Embryonic facial prominence (tissue), 1 donor: ENCODE data around the gene PEX5L.
"Not testable (repeated sequence)": the region's sequence is repeated elsewhere in the genome, so short reads cannot be mapped to it uniquely, and the experiment has no call there.

Experiments used
- DNase-seq: peaks from one replicate; pipeline ENCODE4 v3.0.0-alpha.2; 2016; ENCODE audit errors: extremely low spot score

PEX5L gene, protein sequence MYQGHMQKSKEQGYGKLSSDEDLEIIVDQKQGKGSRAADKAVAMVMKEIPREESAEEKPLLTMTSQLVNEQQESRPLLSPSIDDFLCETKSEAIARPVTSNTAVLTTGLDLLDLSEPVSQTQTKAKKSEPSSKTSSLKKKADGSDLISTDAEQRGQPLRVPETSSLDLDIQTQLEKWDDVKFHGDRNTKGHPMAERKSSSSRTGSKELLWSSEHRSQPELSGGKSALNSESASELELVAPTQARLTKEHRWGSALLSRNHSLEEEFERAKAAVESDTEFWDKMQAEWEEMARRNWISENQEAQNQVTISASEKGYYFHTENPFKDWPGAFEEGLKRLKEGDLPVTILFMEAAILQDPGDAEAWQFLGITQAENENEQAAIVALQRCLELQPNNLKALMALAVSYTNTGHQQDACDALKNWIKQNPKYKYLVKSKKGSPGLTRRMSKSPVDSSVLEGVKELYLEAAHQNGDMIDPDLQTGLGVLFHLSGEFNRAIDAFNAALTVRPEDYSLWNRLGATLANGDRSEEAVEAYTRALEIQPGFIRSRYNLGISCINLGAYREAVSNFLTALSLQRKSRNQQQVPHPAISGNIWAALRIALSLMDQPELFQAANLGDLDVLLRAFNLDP

GRCh38 chr3:180036671-180037455, at the start of gene PEX5L:
Gene PEX5L (minus strand): TSS chr3:180036937. CDS start chr3:180036599, 338 bp downstream.
- DNase-seq, result peak; percentile 51

DNA sequence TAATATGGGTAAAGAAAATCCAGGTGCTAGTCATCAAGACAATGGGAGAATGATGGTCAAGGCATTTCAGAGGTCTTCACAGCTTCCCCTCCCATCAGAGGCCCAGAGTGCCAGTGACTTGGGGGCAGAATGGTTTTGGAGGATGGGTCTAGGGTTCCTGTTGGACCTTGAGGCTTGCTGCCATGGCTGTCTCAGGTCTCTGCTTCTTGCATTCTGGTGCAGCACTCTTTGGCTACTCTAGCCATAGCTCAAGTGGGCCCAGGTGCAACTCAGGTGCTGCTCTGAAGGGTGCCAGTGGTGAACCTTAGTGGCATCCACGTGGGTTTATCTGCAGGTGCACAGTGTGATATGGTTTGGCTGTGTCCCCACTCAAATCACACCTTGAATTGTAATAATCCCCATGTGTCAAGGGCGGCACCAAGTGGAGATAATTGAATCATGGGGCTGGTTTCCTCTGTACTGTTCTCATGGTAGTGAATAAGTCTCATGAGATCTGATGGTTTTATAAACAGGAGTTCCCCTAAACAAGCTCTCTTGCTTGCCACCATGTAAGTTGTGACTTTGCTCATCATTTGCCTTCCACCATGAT, 48.5 kb upstream of the PEX5L start:
- DNase-seq, result no peak

- no peak for DNase-seq
Observed at GRCh38 chr3:180082699-180083098, 46.0 kb upstream of the PEX5L start.

DNA sequence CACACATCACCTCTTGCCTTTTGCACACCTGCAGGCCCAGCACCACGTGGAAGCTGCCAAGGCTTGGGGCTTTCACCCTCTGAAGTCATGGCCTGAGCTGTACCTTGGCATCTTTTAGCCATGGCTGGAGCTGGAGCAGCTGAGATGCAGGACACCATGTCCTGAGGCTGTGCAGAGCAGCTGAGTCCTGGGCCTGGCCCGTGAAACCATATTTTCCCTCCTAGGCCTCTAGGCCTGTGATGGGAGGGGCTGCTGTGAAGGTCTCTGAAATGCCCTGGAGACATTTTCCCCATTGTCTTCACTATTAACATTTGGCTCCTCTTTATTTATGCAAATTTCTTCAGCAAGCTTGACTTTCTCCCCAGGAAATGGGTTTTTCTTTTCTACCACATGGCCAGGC, 41.9 kb upstream of the PEX5L start:
- no peak for DNase-seq

GRCh38 chr3:180073561-180073960, 36.8 kb upstream of the PEX5L start:
- no peak for DNase-seq

DNA sequence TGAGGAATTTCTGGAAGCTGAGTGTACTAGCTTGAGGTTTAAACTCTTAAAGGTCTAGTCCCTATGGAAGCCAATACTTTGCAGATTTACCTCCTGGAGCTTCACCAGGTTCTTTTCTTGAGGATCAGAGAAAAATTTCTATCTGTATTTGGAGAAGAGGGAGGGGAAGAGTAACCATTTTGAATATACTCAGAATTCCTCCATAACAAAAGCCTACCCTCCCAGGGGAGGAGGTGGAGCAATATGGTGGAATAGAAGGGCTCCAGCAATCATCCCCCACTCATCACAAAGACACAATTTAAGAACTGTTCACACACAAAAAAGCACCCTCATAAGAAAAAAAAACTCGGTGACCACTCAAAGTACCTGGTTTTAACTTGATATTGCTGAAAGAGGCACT, 36.0 kb upstream of the PEX5L start:
- DNase-seq, result no peak

DNA sequence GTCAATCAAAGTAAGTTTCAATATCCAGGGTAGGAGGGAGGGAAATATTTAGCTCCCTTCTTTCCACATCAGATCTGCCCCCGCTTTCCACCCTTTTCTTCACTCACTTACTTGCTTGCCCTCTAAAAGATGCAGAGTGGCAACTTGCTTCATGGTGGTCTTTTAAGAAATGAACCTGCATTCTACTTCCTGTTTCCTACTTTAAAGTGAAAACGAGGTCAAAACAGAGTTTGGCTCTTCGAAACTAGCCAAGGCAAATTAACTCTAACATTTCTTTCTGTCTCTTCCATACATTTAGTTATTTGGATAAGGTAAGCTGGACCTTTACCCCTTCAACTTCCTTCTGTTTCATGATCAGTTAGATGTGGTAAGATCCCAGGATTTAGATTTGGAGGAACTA, 34.2 kb upstream of the PEX5L start:
- no peak for DNase-seq

- DNase-seq, result no peak
Observed at GRCh38 chr3:180068023-180068422, 31.3 kb upstream of the PEX5L start.

- no peak for DNase-seq
Observed at GRCh38 chr3:180066598-180066997, 29.9 kb upstream of the PEX5L start.

DNA sequence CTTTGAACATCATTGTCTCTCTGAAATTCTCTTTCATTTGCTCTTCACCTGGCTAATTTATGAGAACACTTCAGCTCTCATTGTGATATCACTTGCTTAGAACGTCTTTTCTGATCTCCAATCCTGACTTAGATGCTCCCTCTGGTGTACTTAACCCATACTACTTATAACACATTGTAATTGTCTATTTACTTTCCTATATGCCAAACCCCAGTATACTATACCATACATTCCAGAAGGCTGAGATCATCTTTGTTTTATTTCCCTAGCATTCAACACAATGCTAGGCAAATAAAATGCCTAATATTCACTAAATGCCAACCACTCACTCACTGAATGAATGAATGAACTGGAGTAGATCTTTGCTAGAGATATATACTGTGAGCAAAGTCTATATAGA, 27.0 kb upstream of the PEX5L start:
- no peak for DNase-seq

DNA sequence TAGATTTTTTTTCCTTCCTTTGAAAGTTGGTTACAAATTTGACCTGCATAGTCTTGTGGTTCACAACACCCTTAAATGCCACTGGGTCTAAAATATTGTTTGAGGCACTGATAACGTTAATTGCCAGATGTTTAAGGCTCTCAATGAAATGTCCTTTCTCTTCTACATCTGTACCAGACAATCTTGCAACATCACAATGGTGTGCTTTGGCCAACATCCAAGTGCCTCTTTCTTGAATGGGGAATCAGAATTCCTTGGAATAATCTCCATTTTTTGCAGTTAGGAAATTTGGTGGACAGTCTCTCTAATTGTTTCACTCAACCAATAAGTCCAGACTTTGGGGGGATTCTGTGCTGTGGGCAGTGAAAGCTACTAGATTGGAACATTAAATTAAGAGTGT, 26.0 kb upstream of the PEX5L start:
- no peak for DNase-seq

- no peak for DNase-seq
Observed at GRCh38 chr3:180059356-180059755, 22.6 kb upstream of the PEX5L start.

- DNase-seq, result no peak
Observed at GRCh38 chr3:180058238-180058637, 21.5 kb upstream of the PEX5L start.

GRCh38 chr3:180055656-180056055, 18.9 kb upstream of the PEX5L start:
- not testable (repeated sequence) for DNase-seq

- DNase-seq, result no peak
Observed at GRCh38 chr3:180049391-180049790, 12.7 kb upstream of the PEX5L start.

- no peak for DNase-seq
Observed at GRCh38 chr3:180048840-180049239, 12.1 kb upstream of the PEX5L start.

- DNase-seq, result no peak
Observed at GRCh38 chr3:180048103-180048502, 11.4 kb upstream of the PEX5L start.

DNA sequence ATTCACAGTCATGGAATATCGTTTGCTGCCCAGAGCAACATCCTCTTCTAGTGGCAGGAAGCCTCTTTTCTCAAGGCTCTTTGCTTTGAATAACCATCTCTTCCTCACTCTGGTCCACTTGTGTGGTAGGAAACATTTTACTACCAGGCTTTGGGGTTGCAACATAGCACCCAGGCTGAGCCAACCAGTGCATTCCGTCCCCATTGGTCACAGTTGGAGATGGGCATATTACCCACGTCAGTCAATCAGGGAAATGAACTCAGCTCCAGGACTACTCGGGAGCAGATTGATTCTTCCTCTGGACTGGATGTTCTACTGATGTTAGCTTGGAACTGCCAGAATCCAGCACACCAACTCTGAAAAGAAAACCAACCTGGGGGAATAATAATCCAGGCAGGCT, 4.2 kb upstream of the PEX5L start:
- no peak for DNase-seq

- no peak for DNase-seq
Observed at GRCh38 chr3:180036092-180036670, 556 bp downstream of the PEX5L start.

DNA sequence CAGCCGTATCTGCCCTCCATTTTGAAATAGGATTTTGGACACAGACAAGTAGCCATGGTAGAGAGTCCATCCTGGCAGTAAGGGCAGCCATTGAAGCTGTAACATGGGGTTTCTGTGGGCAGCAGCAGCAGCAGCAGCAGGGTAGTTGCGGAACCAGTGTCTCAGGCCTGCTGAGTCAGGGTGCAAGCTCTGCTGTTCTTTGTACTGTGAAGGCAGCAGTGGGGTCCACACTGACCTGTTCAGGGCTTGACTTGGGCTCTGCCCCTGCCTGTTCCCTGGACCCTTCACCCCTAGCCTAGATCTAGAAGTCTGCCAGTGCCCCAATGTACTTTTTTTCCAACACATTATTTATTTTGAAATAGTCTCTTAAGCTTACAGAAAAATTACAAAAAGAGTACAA, 9.7 kb downstream of the PEX5L start:
- DNase-seq, result no peak

DNA sequence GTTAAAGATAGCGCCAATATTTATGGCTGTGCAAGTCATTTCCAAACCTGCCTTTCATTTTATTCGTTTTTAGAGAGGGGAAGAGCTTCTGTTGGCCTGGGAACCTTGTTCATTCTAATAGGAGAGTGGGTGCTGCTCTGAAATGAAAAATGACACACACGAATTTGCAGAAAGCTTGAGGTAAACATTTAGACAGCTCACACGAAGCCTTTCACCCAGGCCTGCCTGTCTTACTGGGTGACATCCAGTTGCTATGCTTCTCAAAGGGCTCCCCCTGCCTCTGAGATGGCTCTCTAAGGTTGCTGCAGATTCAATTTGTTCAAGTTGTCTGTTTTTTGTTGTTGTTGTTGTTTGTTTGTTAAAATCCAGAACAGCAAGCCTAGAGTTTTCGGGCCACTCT, 18.2 kb downstream of the PEX5L start:
- DNase-seq, result no peak

GRCh38 chr3:180017846-180018245, 18.9 kb downstream of the PEX5L start:
- DNase-seq, result no peak
